Left ventricle myocardium inferior (tissue), 1 donor: Measurements from ENCODE around the gene TAS2R60. TPM values are rescaled to one million over a fixed set of nuclear protein-coding genes. Genes with fewer than 3 reads are reported as not detected.

Source experiments
- DNase-seq: peaks from one replicate; pipeline ENCODE4 v3.0.0-alpha.2; 2020
- H3K27ac ChIP-seq: fragments of 200-600 bp; replicated peaks from 2 replicates; pipeline ENCODE4 v1.8.0; 2021
- H3K27me3 ChIP-seq: fragments of 200-600 bp; 2 replicates; pipeline ENCODE4 v1.8.0; 2021; ENCODE audit warnings: low read depth
- H3K36me3 ChIP-seq: fragments of 200-600 bp; 2 replicates; pipeline ENCODE4 v1.8.0; 2021
- H3K4me1 ChIP-seq: fragments of 200-600 bp; 2 replicates; pipeline ENCODE4 v1.8.0; 2021
- H3K4me3 ChIP-seq: fragments of 200-600 bp; 2 replicates; pipeline ENCODE4 v1.8.0; 2021; ENCODE audit warnings: mild to moderate bottlenecking, moderate library complexity
- H3K9me3 ChIP-seq: fragments of 200-600 bp; replicated peaks from 2 replicates; pipeline ENCODE4 v1.8.0; 2021
- intact Hi-C: fragments of 100-400 bp; cut with micrococcal nuclease; formaldehyde crosslinking; loops from one replicate; pipeline ENCODE4 v1.11.0; 2022
- total RNA-seq: library from RNA; stranded (reverse); fragmentation: NEBNext Ultra II Directional; extraction: Animal tissue kit (Norgen Biotek cat#: 25700); gene quantifications from one replicate; pipeline ENCODE4 v1.2.1, GENCODE V29; 2021
- TF ChIP-seq, protein P1 (sequence below): fragments of 200-600 bp; IDR thresholded peaks from 2 replicates; pipeline ENCODE4 v1.8.0; 2021; ENCODE audit warnings: antibody characterized with exemption, mild to moderate bottlenecking, borderline replicate concordance
- donor health status: DM: no; HTN: yes; CAD: no; lungs with severe emphysema.

The TAS2R60 gene
- total RNA-seq, 1 donor from 2014 or later, result not detected

DNA sequence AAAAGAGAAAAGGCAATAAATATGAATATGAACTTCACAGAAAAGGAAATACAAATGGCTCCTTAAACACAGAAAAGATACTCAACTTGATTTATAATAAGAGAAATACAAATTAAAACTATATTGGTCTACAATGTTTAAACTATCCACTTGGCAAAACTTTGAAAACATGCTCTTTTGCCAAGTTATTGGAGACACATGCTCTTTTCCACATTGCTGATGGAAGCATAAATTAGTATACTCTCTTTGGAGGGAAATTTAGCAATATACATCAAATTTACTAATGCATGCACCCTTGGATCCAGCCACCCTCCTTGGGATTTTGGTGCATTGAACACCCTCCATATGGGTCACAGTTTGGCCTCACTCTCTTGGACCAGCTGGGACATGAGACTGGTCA lies 7.9 kb downstream of the TAS2R60 start:
- no peaks in the 10 kb centered on the region for H3K36me3 ChIP-seq
- TF ChIP-seq, protein P1, sequence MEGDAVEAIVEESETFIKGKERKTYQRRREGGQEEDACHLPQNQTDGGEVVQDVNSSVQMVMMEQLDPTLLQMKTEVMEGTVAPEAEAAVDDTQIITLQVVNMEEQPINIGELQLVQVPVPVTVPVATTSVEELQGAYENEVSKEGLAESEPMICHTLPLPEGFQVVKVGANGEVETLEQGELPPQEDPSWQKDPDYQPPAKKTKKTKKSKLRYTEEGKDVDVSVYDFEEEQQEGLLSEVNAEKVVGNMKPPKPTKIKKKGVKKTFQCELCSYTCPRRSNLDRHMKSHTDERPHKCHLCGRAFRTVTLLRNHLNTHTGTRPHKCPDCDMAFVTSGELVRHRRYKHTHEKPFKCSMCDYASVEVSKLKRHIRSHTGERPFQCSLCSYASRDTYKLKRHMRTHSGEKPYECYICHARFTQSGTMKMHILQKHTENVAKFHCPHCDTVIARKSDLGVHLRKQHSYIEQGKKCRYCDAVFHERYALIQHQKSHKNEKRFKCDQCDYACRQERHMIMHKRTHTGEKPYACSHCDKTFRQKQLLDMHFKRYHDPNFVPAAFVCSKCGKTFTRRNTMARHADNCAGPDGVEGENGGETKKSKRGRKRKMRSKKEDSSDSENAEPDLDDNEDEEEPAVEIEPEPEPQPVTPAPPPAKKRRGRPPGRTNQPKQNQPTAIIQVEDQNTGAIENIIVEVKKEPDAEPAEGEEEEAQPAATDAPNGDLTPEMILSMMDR, result no peak
- H3K27ac ChIP-seq, result no peak overlapping the region
- no peak for DNase-seq
- H3K4me1 ChIP-seq, result no peaks in the 10 kb centered on the region
- H3K27me3 ChIP-seq, result peaks cover 25% of the 10 kb centered on the region
- no peak overlapping the region for H3K4me3 ChIP-seq
- H3K9me3 ChIP-seq, result no peaks in the 10 kb centered on the region
- intact Hi-C loops, result no loop called here

DNA sequence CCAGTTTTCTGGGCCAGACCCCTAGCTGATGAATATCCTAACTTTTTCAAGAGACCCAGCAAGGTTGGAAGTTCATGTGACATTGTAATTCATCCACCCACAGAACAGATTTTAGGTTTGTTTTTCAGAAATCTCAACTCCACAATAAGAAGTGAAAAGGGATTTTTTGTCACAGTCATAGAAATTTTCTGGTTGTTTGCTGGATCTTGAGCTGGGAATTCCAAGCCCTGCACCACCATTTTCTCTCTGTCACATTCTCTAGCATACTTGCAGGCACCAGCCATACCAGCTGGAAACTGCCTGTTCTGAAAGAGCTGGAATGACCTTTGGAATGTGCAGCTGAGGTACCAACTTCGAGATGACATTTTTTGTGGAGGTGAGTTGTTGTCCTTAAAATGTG lies 8.5 kb downstream of the TAS2R60 start:
- Histone ChIP-seq H3K4me3 (no peak overlapping the region), H3K27me3 (peaks cover 18% of the 10 kb centered on the region), H3K4me1 (no peaks in the 10 kb centered on the region), H3K9me3 (no peaks in the 10 kb centered on the region), H3K36me3 (no peaks in the 10 kb centered on the region), H3K27ac (no peak overlapping the region)
- TF ChIP-seq, protein P1, result no peak
- DNase-seq, result no peak
- intact Hi-C loops, result no loop called here

DNA sequence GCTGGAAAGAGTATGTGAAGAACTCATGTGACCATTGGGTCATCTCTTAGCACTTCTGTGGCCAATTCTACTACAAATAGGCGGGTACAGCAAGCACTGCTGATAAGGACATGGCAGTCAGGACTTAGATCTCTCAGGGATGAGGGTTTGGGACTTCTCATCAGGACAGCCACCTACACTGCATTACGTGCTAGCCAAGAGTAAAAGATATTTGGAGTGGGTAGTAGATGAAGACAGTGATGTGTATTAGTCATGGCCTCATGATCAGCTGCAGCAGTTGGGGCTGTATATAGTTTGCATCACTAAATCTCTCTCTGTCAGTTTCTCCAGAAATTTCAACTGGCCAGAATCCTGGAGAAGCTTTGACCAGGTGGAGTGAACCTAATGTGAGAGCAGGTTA lies 9.2 kb downstream of the TAS2R60 start:
- TF ChIP-seq, protein P1, result no peak
- H3K9me3 ChIP-seq, result no peaks in the 10 kb centered on the region
- no peak overlapping the region for H3K27ac ChIP-seq
- no peaks in the 10 kb centered on the region for H3K36me3 ChIP-seq
- intact Hi-C loops, result no loop called here
- H3K4me3 ChIP-seq, result no peak overlapping the region
- H3K27me3 ChIP-seq, result peaks cover 11% of the 10 kb centered on the region
- H3K4me1 ChIP-seq, result no peaks in the 10 kb centered on the region
- DNase-seq, result no peak

DNA sequence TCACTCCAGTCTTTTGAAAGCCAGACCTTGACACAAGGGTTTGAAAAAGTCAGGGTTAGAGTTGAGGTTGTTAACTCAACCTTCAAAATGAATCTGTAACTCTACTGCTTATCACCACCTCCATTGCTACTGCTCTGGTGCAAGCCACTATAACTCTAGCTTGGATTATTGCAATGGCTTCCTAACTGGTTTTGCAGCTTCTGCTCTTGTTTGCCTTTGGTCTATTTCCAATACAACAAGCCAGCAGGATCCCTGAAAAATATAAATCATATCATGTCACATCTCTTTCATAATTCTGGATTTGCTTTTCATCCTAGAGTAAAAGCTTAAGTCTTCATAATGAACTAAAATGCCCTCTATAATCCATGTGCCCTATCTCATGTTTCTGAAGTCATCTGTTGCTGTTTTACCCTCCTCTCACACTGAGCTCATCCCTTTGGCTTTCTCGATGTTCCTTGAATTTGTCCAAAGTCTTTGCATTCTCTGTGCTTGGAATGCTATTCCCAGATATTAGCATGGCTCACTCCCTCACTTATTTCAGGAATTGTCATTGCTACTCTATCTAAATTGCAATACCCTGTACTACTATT lies 10.9 kb downstream of the TAS2R60 start:
- no peaks in the 10 kb centered on the region for H3K36me3 ChIP-seq
- H3K9me3 ChIP-seq, result no peaks in the 10 kb centered on the region
- TF ChIP-seq, protein P1, result no peak
- no peak for DNase-seq
- intact Hi-C loops, result no loop called here
- H3K4me1 ChIP-seq, result no peaks in the 10 kb centered on the region
- no peak overlapping the region for H3K4me3 ChIP-seq
- H3K27ac ChIP-seq, result no peak overlapping the region
- H3K27me3 ChIP-seq, result no peaks in the 10 kb centered on the region

DNA sequence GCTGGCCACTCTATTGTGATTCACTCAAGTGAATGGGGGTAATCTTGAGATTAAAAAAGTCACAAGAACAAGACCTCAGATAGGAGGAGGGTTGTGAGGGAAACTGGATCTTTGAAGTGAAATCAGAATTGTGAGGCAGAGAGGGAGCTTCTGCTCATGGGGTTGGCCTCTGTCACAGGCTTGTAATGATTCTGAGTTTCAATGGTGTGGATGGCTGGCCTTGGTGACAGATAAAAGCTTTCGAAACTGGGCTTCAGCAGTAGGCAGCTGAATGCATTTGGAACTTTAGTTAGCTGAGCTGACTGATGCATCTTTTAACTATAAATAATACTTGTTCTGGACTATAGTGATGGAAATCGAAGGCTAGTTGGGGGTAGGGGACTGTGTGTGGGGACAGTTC lies 12.2 kb downstream of the TAS2R60 start:
- H3K27ac ChIP-seq, result no peak overlapping the region
- no peak overlapping the region for H3K4me3 ChIP-seq

More for the DNA sequence above, 12.2 kb downstream of the TAS2R60 start:
- no peak for DNase-seq
- Histone ChIP-seq H3K4me1 (no peaks in the 10 kb centered on the region), H3K27me3 (no peaks in the 10 kb centered on the region), H3K36me3 (no peaks in the 10 kb centered on the region), H3K9me3 (no peaks in the 10 kb centered on the region)
- intact Hi-C loops, result no loop called here
- TF ChIP-seq, protein P1, result no peak
